HG02981 (cell line): ENCODE measurements around the gene TSC22D1.

Experiments used
- ATAC-seq: cut with Tn5 transposase; IDR thresholded peaks from one replicate; pipeline ENCODE4 v1.9.1; 2021; ENCODE audit warnings: mild to moderate bottlenecking, moderate library complexity; ENCODE audit not compliant: unreplicated experiment

TSC22D1 gene

DNA sequence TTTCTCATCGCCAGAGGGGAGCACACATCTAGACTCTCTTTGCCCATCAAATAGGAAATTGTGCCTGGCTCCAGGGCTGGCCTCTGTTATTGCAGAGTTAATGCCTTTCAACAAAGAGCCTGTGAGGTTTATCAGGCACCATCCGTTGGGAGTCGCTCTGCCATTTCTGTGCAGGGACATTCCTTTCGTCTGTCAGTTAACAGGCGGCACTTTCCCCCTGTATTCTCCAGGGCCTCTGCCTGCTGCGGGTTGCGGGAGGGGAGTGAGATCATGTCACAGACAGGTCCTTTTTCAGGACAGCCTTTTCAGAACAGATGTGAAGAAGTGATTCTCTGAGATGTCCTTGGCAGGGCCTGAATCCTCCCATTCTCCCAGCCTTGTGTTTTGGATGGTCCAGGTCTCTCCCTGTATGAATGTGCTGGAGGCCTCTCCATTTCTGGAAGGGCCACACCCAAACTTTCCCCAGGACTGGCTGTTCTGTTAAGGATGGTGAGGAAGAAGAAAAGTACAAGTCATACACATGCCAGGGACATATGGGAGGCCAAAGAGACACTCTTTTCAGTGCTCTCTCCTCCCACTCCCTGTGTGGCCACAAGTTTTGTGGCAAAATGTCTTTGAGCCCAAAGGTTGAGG, 187.6 kb downstream of the TSC22D1 start:
- ATAC-seq, result no peak

DNA sequence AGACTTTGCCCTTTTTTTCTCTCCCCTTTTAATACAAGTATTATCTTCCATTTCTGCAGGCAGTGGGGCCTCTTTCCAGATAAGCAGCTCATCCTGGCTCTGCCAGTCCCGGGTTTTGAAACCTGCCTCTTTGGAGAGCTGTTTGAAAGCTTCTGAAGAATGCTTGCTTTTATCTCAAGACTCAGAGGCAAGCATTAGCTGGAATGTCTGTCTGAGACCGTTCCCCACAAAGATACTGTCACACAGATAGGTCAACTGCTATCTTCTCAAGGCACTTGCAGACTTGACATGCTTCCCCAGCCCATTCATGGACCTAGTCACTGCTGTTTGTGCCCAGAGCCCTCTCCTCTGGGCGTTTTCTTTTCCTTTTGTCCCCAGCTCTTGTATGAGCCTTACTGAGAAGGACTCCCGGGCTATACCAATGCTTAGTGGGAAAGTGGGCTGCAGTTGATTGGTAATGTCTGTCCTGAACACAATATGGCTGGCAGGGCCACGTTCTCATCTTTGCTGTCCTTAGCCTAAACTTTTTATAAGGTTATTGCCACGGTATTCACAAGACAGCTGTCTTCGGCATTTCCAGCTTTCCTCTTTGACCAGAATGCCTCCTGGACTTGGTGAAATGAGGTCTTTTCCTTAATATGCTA, 189.1 kb downstream of the TSC22D1 start:
- ATAC-seq, result no peak

DNA sequence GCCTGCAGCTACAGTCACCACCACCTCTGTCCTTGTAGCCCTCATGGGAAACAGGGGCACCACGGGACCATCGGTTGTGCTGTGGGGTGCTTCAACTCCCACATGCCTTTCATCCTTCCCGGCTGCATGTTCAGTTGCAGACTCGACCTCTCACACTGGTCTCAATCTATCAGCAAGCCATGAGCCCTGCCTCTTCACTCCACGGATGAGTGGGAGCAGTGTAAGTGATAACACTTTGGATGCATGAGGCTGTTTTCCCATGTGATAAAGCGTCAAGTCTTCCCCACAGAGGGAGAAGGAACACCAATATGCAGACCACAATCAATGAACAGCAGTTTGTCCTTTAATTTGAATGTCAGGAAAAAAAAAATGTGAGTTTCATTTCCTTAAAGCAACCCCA, 190.3 kb downstream of the TSC22D1 start:
- ATAC-seq, result no peak

DNA sequence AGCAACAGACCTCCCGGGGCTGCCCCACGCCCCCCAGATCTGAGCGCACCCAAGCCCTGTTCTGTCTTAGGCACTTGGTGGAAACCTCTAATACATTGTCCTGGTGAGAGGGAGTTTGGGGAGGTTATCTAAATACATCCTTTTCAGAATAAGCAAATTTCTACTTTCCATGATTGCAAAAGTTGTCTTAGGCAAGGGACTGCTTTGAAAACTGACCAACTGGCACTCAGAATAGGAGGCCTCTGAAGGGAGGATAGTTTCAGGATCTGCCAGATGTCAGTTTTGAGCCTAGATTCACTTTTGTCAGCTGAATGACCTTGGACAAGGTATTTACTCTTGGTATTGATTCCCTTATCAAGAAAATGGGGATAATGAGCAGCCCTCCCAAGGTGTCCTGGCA, 190.7 kb downstream of the TSC22D1 start:
- no peak for ATAC-seq

DNA sequence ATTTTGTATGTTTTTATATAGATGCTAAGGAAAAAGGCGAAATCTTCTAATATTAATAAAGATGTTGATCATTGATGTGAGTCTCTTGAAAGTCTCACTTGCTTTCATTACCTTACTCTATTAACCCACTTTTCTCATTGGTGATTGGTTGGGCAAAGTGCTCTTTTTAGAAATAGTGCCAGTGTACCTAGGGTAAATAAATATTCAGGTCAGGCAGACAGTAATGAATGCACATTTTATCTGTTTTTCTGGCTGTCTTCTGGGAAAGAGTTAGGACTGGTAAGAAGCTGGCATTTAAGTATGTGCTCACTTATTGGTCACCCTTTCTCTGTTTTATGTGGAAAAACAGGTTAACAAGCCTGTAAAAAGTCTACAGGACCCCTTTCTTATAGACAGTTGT, 191.4 kb downstream of the TSC22D1 start:
- no peak for ATAC-seq

DNA sequence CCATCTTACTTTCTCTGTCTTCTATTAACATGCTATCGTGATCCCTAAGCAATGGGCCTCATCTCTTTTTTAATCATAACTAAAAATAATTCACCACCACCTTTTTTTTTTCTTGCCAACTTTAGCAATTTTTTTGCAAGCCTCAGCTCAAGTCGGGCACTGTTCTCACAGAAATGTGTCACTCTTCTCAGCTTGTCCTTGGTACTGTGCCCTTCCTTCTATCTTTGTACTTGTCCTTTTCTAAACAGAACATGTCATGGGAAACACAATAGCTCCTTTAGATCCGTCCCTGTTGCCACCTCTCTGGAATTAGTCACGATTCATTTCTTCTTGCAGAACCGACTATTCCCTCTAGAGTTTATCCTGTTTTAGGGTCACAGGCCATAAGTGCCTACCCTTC, 192.2 kb downstream of the TSC22D1 start:
- no peak for ATAC-seq

DNA sequence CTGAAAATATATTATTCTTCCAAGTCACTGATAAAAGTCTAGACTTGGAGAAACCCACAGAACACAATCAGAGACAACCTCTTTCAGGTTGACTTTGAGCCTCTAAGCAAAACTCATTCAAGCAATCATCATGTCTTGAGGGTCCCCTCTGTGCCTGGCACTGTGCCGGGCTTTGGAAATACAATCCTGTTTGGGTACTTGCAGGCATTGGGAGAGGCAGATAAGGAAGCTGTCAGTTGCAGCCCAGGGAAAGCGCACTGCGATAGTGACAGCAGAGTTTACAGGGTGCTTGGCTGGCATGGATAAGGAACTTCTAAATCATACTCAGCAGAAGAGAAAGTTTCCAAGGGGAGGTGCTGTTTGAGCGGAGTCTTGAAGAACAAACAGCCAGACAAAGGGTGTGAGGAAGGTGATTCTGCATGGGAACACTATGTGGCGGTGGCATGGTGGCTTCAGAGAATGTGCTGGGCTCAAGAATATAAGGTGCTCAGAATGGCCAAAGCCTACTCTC, 193.4 kb downstream of the TSC22D1 start:
- no peak for ATAC-seq
